OCI-LY7 (cell line): ENCODE results near the gene DOCK1. TPM values are rescaled to one million over a fixed set of nuclear protein-coding genes. Genes with fewer than 3 reads are reported as not detected.

Experiments
- BruUV-seq: library from RNA; stranded (reverse); fragments of 400-500 nt; replicated peaks from 2 replicates; lab custom pipeline; 2021; lab: Mats Ljungman, UMichigan
- CTCF ChIA-PET: fragments of 300-600 bp; sonication (Branson Sonifier 250); formaldehyde crosslinking; loops from one replicate; lab custom pipeline; 2022; ENCODE audit warnings: antibody characterized with exemption; ENCODE audit not compliant: unreplicated experiment; lab: Charles Lee
- POLR2A ChIA-PET: fragments of 300-600 bp; sonication (Branson Sonifier 250); formaldehyde crosslinking; loops from one replicate; lab custom pipeline; 2022; ENCODE audit warnings: antibody characterized with exemption; lab: Charles Lee
- DNase-seq: peaks from one replicate; pipeline ENCODE4 v3.0.0-alpha.2; 2015; ENCODE audit warnings: low spot score
- H2AFZ ChIP-seq: fragments of 200-600 bp; sonication (generic), shearing (Covaris generic); 2 replicates; pipeline ENCODE4 v1.6.1; 2014; ENCODE audit warnings: mild to moderate bottlenecking, antibody characterized with exemption, low read length, moderate library complexity
- H3K27ac ChIP-seq: fragments of 200-600 bp; sonication (generic); 2 replicates; pipeline ENCODE4 v1.5.1; 2014; ENCODE audit warnings: mixed run types, low read depth, mild to moderate bottlenecking, moderate library complexity, low read length, inconsistent platforms; ENCODE audit not compliant: poor library complexity, severe bottlenecking
- H3K36me3 ChIP-seq: fragments of 200-600 bp; sonication (generic); 2 replicates; pipeline ENCODE4 v1.6.1; 2014; ENCODE audit warnings: mild to moderate bottlenecking, antibody characterized with exemption, low read length, moderate library complexity, mixed read lengths; ENCODE audit not compliant: insufficient read depth
- H3K4me1 ChIP-seq: fragments of 200-600 bp; sonication (generic); 2 replicates; pipeline ENCODE4 v1.5.1; 2014; ENCODE audit warnings: mild to moderate bottlenecking, low read length; ENCODE audit not compliant: insufficient read depth, poor library complexity, severe bottlenecking
- H3K4me2 ChIP-seq: fragments of 200-600 bp; sonication (generic); 2 replicates; pipeline ENCODE4 v1.6.1; 2014; ENCODE audit warnings: mild to moderate bottlenecking, low read length
- H3K4me3 ChIP-seq: fragments of 200-600 bp; sonication (generic); 2 replicates; pipeline ENCODE4 v1.5.1; 2014; ENCODE audit warnings: mild to moderate bottlenecking, low read depth, low read length; ENCODE audit not compliant: poor library complexity, severe bottlenecking
- H3K79me2 ChIP-seq: fragments of 200-600 bp; sonication (generic); 2 replicates; pipeline ENCODE4 v1.6.1; 2016; ENCODE audit warnings: low read depth, mild to moderate bottlenecking, low read length, moderate library complexity, mixed read lengths; ENCODE audit not compliant: insufficient read depth
- H3K9me2 ChIP-seq: fragments of 200-600 bp; sonication (generic); 2 replicates; pipeline ENCODE4 v1.6.1; 2016; ENCODE audit warnings: mild to moderate bottlenecking, low read length, mixed read lengths; ENCODE audit not compliant: insufficient read depth
- H3K9me3 ChIP-seq: fragments of 200-600 bp; sonication (generic); 2 replicates; pipeline ENCODE4 v1.6.1; 2014; ENCODE audit warnings: mild to moderate bottlenecking, mixed run types, low read length, mixed read lengths
- H4K20me1 ChIP-seq: fragments of 200-600 bp; sonication (generic); 2 replicates; pipeline ENCODE4 v1.6.1; 2014; ENCODE audit warnings: mild to moderate bottlenecking, antibody characterized with exemption, low read length, moderate library complexity, mixed read lengths; ENCODE audit not compliant: insufficient read depth
- CTCF ChIP-seq: fragments of 200-600 bp; sonication (generic); conservative IDR thresholded peaks from 2 replicates; pipeline ENCODE4 v1.5.1; 2014; ENCODE audit warnings: mild to moderate bottlenecking, antibody characterized with exemption, low read length, moderate library complexity, mixed read lengths
- EZH2phosphoT487 ChIP-seq: fragments of 200-600 bp; sonication (generic); IDR thresholded peaks from 2 replicates; pipeline ENCODE4 v1.6.1; 2018; ENCODE audit warnings: low read depth, borderline replicate concordance, mild to moderate bottlenecking, mixed run types, antibody characterized with exemption, low read length, moderate library complexity, mixed read lengths
- intact Hi-C: fragments of 100-400 bp; cut with micrococcal nuclease; formaldehyde crosslinking; loops from one replicate; pipeline ENCODE4 v1.10.0; 2022; ENCODE audit not compliant: unreplicated experiment
- total RNA-seq, 2 experiments: library from RNA; depleted of rRNA in 1 of 2; stranded (reverse); fragments of >200 nt in 1 of 2; shearing (Covaris generic) in 1 of 2; gene quantifications; 2 replicates each; pipeline ENCODE4 v1.2.3, GENCODE V29; 2014 to 2022

The DOCK1 gene
- total RNA-seq, 2 experiments from 2014 or later: not detected

GRCh38 chr10:127406018-127406550 is 500.9 kb downstream of the DOCK1 start:
- Histone ChIP-seq H3K4me2 (no peak overlapping the region), H3K27ac (no peak overlapping the region), H2AFZ (no peak overlapping the region), H3K79me2 (no peaks in the 10 kb centered on the region), H3K4me3 (no peak overlapping the region), H3K9me2 (no peaks in the 10 kb centered on the region), H3K9me3 (no peaks in the 10 kb centered on the region), H4K20me1 (no peaks in the 10 kb centered on the region; the same call in 1 of the 2 replicates), H3K36me3 (no peaks in the 10 kb centered on the region), H3K4me1 (no peaks in the 10 kb centered on the region)
- ChIA-PET CTCF (no interaction called here), POLR2A (no interaction called here)
- TF ChIP-seq EZH2phosphoT487 (no peak), CTCF (no peak)
- no TSS peak for BruUV-seq
- no peak for DNase-seq
- intact Hi-C loops: no loop called here

GRCh38 chr10:127407551-127407950 is 502.3 kb downstream of the DOCK1 start:
- CTCF ChIA-PET: no interaction called here
- H3K9me2 ChIP-seq: no peaks in the 10 kb centered on the region
- POLR2A ChIA-PET: no interaction called here
- no peak overlapping the region for H2AFZ ChIP-seq
- intact Hi-C loops: no loop called here
- DNase-seq: no peak
- no peaks in the 10 kb centered on the region; the same call in 1 of the 2 replicates for H4K20me1 ChIP-seq
- H3K79me2 ChIP-seq: no peaks in the 10 kb centered on the region
- no peak overlapping the region for H3K27ac ChIP-seq
- no TSS peak for BruUV-seq
- no peak overlapping the region for H3K4me2 ChIP-seq
- H3K4me3 ChIP-seq: no peak overlapping the region
- no peaks in the 10 kb centered on the region for H3K9me3 ChIP-seq
- no peaks in the 10 kb centered on the region for H3K36me3 ChIP-seq
- no peak for TF ChIP-seq CTCF
- TF ChIP-seq EZH2phosphoT487: no peak
- H3K4me1 ChIP-seq: no peaks in the 10 kb centered on the region

- Histone ChIP-seq H3K4me3 (no peak overlapping the region), H2AFZ (no peak overlapping the region), H3K4me2 (no peak overlapping the region), H3K4me1 (no peaks in the 10 kb centered on the region), H3K9me3 (no peaks in the 10 kb centered on the region), H3K27ac (no peak overlapping the region), H4K20me1 (no peaks in the 10 kb centered on the region; the same call in 1 of the 2 replicates), H3K79me2 (no peaks in the 10 kb centered on the region), H3K9me2 (no peaks in the 10 kb centered on the region), H3K36me3 (no peaks in the 10 kb centered on the region)
- intact Hi-C loops: no loop called here
- ChIA-PET POLR2A (no interaction called here), CTCF (no interaction called here)
- no TSS peak for BruUV-seq
- TF ChIP-seq EZH2phosphoT487: no peak
- TF ChIP-seq CTCF: no peak
- DNase-seq: no peak
These were observed 503.0 kb downstream of the DOCK1 start for GRCh38 chr10:127408112-127408710.
